ENCODE measurements around the gene KEAP1. TPM values are rescaled to one million over a fixed set of nuclear protein-coding genes. Genes with fewer than 3 reads are reported as not detected.

The KEAP1 gene
- total RNA-seq, 4 donors from 2014 or later = 36.2 to 55.9 (median 48.0) TPM

DNA sequence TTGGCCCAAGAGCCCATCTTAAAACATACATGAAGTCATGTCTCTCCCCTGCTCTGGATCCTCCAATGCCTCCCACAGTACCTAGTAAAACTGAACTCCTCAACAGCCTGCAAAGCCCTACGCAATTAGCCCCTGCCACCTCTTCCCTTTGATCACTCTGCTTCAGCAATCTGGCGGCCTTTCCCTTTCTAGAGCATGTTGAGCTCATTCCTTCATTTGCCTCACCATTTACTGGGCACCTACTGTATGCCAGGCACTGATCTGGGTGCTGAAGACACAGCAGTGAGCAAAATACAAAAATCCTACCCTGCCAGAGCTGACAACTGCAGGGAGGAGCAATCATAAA, 2.9 kb downstream of the KEAP1 start:
- TF ChIP-seq, protein P1, sequence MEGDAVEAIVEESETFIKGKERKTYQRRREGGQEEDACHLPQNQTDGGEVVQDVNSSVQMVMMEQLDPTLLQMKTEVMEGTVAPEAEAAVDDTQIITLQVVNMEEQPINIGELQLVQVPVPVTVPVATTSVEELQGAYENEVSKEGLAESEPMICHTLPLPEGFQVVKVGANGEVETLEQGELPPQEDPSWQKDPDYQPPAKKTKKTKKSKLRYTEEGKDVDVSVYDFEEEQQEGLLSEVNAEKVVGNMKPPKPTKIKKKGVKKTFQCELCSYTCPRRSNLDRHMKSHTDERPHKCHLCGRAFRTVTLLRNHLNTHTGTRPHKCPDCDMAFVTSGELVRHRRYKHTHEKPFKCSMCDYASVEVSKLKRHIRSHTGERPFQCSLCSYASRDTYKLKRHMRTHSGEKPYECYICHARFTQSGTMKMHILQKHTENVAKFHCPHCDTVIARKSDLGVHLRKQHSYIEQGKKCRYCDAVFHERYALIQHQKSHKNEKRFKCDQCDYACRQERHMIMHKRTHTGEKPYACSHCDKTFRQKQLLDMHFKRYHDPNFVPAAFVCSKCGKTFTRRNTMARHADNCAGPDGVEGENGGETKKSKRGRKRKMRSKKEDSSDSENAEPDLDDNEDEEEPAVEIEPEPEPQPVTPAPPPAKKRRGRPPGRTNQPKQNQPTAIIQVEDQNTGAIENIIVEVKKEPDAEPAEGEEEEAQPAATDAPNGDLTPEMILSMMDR (IDR thresholded peaks at IDR 0.05; ENCODE audit: low read depth) = no peak

DNA sequence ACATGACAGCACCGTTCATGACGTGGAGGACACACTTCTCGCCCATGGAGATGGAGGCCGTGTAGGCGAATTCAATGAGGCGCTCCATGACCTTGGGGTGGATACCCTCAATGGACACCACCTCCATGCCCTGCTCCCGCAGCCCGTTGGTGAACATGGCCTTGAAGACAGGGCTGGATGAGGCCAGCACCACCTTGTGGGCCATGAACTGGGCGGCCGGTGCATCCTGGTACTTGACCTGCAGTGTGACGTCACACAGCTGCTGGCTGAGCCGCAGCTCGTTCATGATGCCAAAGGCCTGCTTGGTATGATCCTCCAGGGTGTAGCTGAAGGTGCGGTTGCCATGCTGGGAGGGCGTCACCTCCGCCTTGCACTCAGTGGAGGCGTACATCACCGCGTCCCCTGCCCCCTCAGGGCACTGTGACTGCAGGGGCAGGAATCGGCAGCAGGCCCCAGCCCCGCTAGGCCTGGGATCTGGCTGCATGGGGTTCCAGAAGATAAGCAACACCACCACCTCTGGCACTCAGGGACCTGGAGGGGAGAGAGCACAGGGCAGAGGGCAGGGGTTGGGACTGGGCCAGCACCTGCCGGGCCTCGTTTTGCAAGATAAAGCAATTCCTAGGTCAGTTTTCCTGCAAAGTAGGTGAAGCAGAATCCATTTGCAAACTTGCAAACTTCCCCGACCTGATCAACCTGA, 3.5 kb downstream of the KEAP1 start:
- TF ChIP-seq, protein P1 (IDR thresholded peaks at IDR 0.05; ENCODE audit: low read depth) = no peak

DNA sequence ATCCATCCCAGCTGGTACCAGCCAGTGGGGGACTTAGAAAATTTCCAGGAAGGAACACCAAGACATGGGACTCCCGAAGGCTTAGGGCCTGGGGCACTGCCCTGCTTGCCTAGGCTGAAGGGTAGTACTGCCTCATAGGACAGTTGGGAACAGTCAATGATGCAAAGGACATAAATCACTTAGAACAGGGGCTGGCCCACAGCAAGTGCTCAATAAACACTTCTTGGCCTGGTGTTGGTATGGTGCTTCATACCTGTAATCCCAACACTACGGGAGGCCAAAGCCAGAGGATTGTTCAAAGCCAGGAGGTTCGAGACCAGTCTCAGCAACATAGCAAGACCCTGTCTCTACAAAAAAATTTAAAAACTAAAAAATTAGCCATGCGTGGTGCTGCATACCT, 5.8 kb downstream of the KEAP1 start:
- TF ChIP-seq, protein P1 (IDR thresholded peaks at IDR 0.05; ENCODE audit: low read depth) = no peak

DNA sequence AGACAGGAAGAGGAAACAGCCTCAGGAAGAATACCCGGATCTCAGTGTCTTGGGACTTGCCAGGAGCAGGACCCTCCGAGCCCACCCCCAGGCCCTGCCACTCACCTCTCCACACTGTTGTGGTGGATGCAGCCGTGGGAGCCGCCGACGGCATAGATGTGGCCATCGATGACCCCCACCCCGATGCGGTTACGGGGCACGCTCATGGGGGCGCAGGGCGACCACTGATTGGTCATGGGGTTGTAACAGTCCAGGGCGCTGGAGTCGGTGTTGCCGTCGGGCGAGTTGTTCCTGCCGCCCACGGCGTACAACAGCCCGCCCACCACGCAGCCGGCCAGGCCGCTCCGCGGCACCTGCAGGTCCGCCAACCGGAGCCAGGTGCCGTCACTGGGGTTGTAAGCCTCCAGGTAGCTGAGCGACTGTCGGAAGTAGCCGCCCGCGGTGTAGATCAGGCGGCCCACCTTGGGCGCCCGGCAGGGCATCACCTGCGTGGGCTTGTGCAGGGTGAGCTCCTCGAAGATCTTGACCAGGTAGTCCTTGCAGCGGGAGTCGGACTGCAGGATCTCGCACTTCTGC, 11.6 kb downstream of the KEAP1 start:
- TF ChIP-seq, protein P1 (IDR thresholded peaks at IDR 0.05; ENCODE audit: low read depth) = no peak

DNA sequence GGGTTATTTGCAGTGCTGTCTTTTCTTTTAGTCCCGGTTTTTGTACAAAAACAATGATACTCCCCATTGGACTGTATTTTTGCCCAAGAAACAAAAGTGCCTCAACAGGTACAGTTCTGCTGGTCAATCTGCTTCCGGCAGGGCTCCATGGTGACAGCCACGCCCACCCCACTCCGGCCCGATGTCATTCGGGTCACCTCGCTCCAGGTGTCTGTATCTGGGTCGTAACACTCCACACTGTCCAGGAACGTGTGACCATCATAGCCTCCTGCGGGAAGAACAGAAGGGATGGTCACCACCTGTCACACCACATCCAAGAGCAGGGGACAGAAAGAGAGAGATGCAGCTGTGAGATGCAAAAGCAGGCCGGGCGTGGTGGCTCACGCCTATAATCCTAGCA, 16.6 kb downstream of the KEAP1 start:
- TF ChIP-seq, protein P1 (IDR thresholded peaks at IDR 0.05; ENCODE audit: low read depth) = no peak

DNA sequence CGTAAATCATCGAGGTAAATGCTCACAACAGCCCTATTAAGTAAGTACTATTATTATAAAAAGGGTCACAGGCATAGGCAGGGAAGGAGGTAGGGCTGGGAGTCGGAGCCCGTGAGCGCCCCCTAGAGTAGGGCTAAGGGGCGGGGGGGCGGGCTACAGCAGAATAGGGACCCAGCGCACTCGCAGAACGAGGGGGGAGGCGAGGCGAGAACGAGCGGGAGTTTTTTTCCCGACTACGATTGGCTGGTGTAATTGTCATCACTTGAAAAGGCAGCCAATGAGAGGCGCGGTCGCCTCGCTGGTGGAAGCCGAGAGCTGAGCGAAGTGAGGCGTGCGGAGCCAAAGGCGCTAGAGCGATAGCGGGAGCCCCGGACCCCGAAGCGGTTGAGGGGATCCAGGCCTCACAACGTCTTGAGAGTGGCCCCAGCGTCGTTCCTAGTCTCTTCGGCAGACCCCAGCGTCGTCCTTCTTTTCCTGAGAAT, 24.2 kb downstream of the KEAP1 start:
- TF ChIP-seq, protein P1 (IDR thresholded peaks at IDR 0.05; ENCODE audit: low read depth) = no peak

DNA sequence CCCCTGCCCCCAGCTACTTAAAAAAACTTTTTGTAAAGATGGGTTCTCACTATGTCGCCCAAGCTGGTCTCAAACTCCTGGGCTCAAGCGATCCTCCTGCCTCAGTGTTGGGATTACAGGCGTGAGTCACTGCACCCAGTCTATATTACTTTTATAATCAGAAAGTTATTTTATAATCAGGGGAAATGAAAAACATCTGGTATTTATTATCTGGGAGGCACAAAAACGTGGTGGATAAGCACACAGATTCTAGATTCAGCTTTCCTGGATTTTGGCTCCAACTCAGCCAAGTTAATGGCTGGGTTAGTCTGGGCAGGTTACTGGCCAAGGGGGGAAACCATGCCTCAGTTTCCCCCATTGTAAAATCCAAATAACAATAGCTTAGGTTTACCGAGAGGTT, 24.7 kb downstream of the KEAP1 start:
- TF ChIP-seq, protein P1 (IDR thresholded peaks at IDR 0.05; ENCODE audit: low read depth) = no peak
